ENCODE data around the gene CASKIN2. TPM values are rescaled to one million over a fixed set of nuclear protein-coding genes. Genes with fewer than 3 reads are reported as not detected.

The CASKIN2 gene
- total RNA-seq, 6 experiments from 2014 or later: 17.5 to 25.3 (median 21.5) TPM

GRCh38 chr17:75557075-75557851 is 41.9 kb upstream of the CASKIN2 start:
- DNase-seq: peak; percentile 77
- H3K4me3 Mint-ChIP-seq: no peak overlapping the region
- no peaks in the 10 kb centered on the region for H3K36me3 Mint-ChIP-seq (ENCODE audit: low read depth)
- TF ChIP-seq, protein P1, sequence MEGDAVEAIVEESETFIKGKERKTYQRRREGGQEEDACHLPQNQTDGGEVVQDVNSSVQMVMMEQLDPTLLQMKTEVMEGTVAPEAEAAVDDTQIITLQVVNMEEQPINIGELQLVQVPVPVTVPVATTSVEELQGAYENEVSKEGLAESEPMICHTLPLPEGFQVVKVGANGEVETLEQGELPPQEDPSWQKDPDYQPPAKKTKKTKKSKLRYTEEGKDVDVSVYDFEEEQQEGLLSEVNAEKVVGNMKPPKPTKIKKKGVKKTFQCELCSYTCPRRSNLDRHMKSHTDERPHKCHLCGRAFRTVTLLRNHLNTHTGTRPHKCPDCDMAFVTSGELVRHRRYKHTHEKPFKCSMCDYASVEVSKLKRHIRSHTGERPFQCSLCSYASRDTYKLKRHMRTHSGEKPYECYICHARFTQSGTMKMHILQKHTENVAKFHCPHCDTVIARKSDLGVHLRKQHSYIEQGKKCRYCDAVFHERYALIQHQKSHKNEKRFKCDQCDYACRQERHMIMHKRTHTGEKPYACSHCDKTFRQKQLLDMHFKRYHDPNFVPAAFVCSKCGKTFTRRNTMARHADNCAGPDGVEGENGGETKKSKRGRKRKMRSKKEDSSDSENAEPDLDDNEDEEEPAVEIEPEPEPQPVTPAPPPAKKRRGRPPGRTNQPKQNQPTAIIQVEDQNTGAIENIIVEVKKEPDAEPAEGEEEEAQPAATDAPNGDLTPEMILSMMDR (IDR thresholded peaks at IDR 0.05): no peak
- H3K27ac Mint-ChIP-seq: no peak overlapping the region
- H3K4me1 Mint-ChIP-seq (ENCODE audit: low read depth): peaks cover 25% of the 10 kb centered on the region
- no peaks in the 10 kb centered on the region for H3K9me3 Mint-ChIP-seq
- H3K27me3 Mint-ChIP-seq (ENCODE audit: insufficient read depth): no peaks in the 10 kb centered on the region

DNA sequence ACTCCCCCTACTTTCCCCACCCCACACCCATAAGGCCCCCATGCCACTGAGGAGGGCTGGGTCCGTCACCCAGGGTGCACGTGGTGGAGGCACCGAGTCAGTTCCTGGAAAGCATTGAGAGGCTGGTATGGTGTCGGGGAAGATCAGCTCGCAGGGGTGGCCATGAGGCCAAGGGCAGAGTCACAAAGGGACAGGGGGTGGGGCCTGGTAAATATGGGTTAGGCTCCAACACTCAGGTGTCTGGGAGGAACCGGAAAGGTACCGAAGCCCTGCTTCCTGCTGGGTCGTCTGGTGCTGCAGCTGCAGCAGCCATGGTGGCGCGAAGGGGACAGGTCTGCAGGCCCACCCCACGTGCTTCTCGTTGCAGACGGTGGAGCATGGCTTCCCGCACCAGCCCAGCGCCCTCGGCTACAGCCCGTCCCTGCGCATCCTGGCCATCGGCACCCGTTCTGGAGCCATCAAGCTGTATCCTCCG is 40.4 kb upstream of the CASKIN2 start:
- Mint-ChIP-seq H3K27ac (no peak overlapping the region), H3K36me3 (ENCODE audit: low read depth) (no peaks in the 10 kb centered on the region), H3K4me1 (ENCODE audit: low read depth) (peaks cover 19% of the 10 kb centered on the region), H3K9me3 (no peaks in the 10 kb centered on the region), H3K27me3 (ENCODE audit: insufficient read depth) (no peaks in the 10 kb centered on the region), H3K4me3 (no peak overlapping the region)
- no peak for DNase-seq
- TF ChIP-seq, protein P1 (IDR thresholded peaks at IDR 0.05): no peak

DNA sequence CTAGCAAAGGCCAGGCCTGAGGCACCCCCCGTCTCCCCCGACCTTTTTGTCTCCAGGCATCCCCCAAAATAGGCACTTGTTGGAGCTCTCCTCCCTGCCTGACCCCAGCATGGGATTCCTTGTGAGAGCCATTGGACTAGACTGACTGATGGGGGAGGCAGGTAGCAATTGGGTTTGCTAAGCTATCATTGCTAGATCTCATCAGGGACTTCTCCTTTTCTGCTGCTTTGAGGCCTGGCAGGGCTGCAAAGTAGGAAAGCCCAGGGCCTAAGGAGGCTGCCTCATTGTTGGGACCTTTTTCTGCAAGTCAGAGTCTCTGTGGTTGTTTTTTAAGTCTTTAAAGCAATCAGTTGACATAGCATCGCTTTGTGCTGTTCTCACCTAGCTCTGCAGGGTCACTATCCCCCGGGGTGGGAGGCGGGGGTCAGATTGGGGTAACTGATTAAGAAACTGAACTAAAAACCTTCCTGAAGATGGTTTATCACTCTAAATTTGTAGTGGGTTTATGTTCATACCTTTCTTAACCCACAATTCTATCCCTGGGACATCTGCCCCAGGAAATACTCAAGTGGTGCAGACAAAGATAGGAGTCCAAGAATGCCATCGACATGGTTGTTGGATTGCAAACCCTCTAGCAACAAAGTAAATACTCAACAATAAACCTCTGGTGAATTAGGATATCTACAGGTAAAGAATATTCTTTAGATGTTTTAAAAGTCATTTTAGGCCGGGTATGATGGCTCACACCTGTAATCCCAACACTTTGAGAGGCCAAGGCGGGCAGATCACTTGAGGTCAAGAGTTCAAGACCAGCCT is 38.2 kb upstream of the CASKIN2 start:
- TF ChIP-seq, protein P1 (IDR thresholded peaks at IDR 0.05): no peak
- no peak for DNase-seq
- Mint-ChIP-seq H3K9me3 (no peaks in the 10 kb centered on the region), H3K4me1 (ENCODE audit: low read depth) (peaks cover 19% of the 10 kb centered on the region), H3K27ac (no peak overlapping the region), H3K36me3 (ENCODE audit: low read depth) (no peaks in the 10 kb centered on the region), H3K27me3 (ENCODE audit: insufficient read depth) (peaks cover 2% of the 10 kb centered on the region; the same call in 1 of the 2 replicates), H3K4me3 (no peak overlapping the region)

GRCh38 chr17:75552425-75553294 is 37.3 kb upstream of the CASKIN2 start:
- Mint-ChIP-seq H3K27ac (no peak overlapping the region), H3K27me3 (ENCODE audit: insufficient read depth) (peaks cover 6% of the 10 kb centered on the region), H3K9me3 (no peaks in the 10 kb centered on the region), H3K4me1 (ENCODE audit: low read depth) (peaks cover 19% of the 10 kb centered on the region), H3K36me3 (ENCODE audit: low read depth) (no peaks in the 10 kb centered on the region), H3K4me3 (no peak overlapping the region)
- no peak for DNase-seq
- TF ChIP-seq, protein P1 (IDR thresholded peaks at IDR 0.05): no peak

DNA sequence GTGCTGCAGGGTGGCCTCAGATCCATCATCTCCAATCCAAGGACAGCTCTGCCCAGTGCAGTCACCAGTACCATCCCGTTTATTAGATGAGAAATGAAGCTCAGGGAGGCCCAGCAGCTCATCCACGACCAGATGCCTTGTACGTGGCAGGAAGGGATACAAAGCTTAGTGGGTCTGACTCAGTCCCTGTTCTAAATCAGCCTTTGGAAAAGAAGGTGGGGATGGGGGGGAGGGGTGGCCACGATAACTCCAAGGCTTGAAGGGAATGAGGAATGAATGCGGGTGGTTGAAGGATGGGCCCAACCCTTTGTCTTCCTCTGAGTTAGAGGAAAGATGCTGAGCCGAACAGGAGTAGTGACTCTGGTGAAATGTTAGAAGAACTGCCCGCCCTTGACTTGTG is 35.9 kb upstream of the CASKIN2 start:
- Mint-ChIP-seq H3K4me1 (ENCODE audit: low read depth) (peaks cover 14% of the 10 kb centered on the region), H3K27ac (no peak overlapping the region), H3K36me3 (ENCODE audit: low read depth) (no peaks in the 10 kb centered on the region), H3K27me3 (ENCODE audit: insufficient read depth) (peaks cover 15% of the 10 kb centered on the region), H3K9me3 (no peaks in the 10 kb centered on the region), H3K4me3 (no peak overlapping the region)
- no peak for DNase-seq
- TF ChIP-seq, protein P1 (IDR thresholded peaks at IDR 0.05): no peak

Data from HFFc6 (cell line).